GM18867 (cell line): Measurements from ENCODE around the gene KXD1.
"Not testable (repeated sequence)": the region's sequence is repeated elsewhere in the genome, so short reads cannot be mapped to it uniquely, and the experiment has no call there.

Experiments
- ATAC-seq: cut with Tn5 transposase; IDR thresholded peaks from one replicate; pipeline ENCODE4 v1.9.1; 2021; ENCODE audit warnings: mild to moderate bottlenecking, moderate library complexity; ENCODE audit not compliant: unreplicated experiment

The KXD1 gene

GRCh38 chr19:18533058-18533457, 24.6 kb upstream of the KXD1 start:
- ATAC-seq, result no peak

- no peak for ATAC-seq
These were observed 21.2 kb upstream of the KXD1 start for GRCh38 chr19:18536475-18536874.

DNA sequence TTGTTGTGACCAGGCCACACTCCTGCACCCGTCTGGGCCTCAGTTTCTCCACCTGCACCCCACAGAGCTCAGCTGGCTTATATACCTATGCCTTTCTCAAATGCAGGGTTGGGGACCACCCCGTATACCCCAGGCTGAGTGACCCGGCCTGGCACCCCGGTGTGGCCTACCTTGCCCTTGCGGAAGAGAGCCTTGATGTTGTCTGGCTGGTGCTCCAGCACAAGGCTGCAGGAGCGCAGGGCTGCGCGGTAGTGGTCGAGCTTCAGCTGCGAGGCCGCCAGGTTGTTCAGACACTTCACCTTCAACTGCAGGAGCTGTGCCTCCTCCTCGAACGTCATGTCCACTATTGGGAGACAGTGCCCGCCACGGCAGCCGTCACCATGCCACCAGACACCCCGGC, 20.2 kb upstream of the KXD1 start:
- no peak for ATAC-seq

GRCh38 chr19:18538115-18538514, 19.6 kb upstream of the KXD1 start:
- no peak for ATAC-seq

DNA sequence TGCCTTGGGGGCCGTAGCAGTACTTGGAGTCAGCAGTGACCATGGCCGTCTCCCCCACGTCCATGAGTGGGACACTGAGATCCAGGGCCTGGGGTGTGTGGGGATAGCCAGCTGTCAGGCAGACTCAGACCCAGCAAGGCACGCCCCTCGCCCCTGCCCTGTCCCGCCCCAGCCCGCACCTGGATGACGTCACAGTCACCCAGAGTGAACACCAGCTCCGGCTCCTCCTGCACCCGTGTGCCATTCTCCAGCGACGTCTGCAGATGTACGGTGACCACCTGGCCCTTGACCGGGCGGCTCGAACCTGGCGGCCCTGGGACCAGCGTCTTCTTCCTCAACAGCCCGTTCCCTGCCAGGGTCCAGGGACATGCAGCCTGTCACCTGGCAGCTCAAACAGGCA, 18.3 kb upstream of the KXD1 start:
- ATAC-seq, result no peak

- not testable (repeated sequence) for ATAC-seq
These were observed 17.5 kb upstream of the KXD1 start for GRCh38 chr19:18540200-18540599.

DNA sequence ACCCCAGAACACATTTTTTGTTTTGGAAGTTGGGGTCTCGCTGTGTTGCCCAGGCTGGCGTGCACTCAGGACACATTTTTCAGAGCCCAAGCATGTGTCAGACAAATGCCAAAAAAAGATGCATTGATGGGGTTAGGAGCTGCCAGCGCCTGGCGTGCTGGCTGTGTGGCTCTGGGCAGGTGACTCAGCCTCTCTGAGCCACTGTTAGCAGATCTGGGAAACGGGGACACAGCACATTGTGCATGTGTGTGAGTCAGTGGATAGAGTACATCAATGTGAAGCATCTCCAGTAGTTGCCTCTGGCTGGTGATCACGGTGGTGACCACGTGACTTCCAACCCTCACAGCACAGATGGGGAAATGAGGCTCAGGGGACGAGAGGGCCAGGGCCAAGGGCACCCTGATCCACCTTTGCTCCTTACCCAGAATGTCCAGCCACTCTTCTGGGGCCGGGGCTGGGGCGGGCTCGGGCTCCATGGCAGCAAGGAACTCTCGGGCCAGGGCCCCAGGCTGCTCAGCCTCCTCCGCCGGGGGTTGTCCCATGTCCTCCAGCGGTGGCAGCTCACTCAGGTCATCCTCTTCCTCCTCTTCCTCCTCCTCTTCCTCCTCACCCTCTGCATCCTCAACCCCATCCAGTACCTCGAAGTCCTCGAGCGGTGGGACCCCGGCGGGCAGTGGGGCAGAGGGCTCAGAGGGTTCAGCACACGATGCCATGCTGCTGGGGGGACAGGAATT, 16.2 kb upstream of the KXD1 start:
- ATAC-seq, result no peak

GRCh38 chr19:18541992-18542940, 15.4 kb upstream of the KXD1 start:
- ATAC-seq, result no peak

GRCh38 chr19:18542941-18543813, 14.5 kb upstream of the KXD1 start, which contains the start of gene FKBP8:
TSS of gene FKBP8 (minus strand) at chr19:18543573. CDS start at chr19:18541970, 1,603 bp downstream.
- peak; percentile 89 for ATAC-seq

- ATAC-seq, result peak; percentile 50
These were observed 13.7 kb upstream of the KXD1 start for GRCh38 chr19:18543814-18544475.

- ATAC-seq, result no peak
These were observed 6.0 kb upstream of the KXD1 start for GRCh38 chr19:18551631-18552030.

GRCh38 chr19:18558202-18558555, 509 bp downstream of the KXD1 start:
- no peak for ATAC-seq

- no peak for ATAC-seq
These were observed 934 bp downstream of the KXD1 start for GRCh38 chr19:18558604-18559003.

GRCh38 chr19:18559685-18560084, 2.0 kb downstream of the KXD1 start:
- ATAC-seq, result no peak

DNA sequence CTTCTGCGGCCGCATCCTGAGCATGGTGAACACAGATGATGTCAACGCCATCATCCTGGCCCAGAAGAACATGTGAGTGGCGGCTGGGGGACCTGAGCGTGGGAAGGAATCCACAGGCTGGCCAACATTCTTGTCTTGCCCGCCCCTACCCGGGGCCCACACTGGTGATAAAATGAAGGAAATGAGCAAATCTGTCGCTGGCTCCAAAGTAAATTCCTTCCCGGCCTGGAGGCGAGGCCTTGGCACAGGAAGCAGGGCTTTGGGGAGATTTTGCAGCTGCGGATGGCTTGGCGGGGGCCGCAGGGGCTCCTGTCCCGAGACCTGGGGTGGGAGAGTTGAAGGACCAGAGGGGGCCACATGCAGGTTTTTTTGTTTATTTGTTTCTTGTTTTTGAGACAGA, 4.4 kb downstream of the KXD1 start:
- ATAC-seq, result no peak

- ATAC-seq, result no peak
These were observed 9.3 kb downstream of the KXD1 start for GRCh38 chr19:18566953-18567352.

DNA sequence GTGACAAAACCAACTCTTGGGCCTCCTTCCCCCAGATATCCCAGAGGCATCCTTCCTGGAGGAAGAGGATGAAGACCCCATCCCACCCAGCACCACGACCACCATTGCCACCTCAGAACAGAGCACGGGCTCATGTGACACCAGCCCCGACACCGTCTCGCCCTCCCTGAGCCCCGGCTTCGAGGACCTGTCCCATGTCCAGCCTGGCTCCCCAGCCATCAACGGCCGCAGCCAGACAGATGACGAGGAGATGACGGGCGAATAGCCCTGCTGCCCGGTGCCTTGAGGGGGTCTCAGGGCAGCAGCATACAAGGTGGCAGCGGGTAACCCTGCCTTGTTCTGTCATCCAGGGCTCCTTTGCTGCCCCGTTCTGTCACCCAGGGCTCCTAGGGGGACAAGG, 10.7 kb downstream of the KXD1 start:
- ATAC-seq, result no peak

GRCh38 chr19:18571564-18572344, 14.1 kb downstream of the KXD1 start, which contains the start of gene UBA52:
TSS of gene UBA52 (plus strand) at chr19:18571857. CDS start at chr19:18573301, 1,444 bp downstream.
- ATAC-seq, result peak; percentile 89

- ATAC-seq, result no peak
These were observed 17.1 kb downstream of the KXD1 start for GRCh38 chr19:18574691-18575291.
